Gastrocnemius medialis (tissue), 4 donors: ENCODE data around the gene ARID4A. TPM values are rescaled to one million over a fixed set of nuclear protein-coding genes. Genes with fewer than 3 reads are reported as not detected.

Experiments used
- ATAC-seq, 2 donors: fragments of 150-250 bp; one replicate each; pipeline ENCODE4 v1.9.1; 2016
- DNase-seq, 2 donors: peaks; one replicate each; pipeline ENCODE4 v3.0.0-alpha.2; 2019
- H3K27ac ChIP-seq, 4 donors: fragments of 200-600 bp; sonication (generic); 1 replicate in 1 of 4; 2 replicates in 3 of 4; pipeline ENCODE4 v1.5.1; 2016 to 2018; ENCODE audit warnings: mild to moderate bottlenecking in 2 of 4, moderate library complexity in 1 of 4
- H3K27me3 ChIP-seq, 3 donors: fragments of 200-600 bp; sonication (generic) in 2 of 3; 1 replicate in 1 of 3; 2 replicates in 2 of 3; pipeline versions ENCODE4 v1.5.1 to v1.6.0; 2016 to 2019; ENCODE audit warnings: mild to moderate bottlenecking in 1 of 3, moderate library complexity in 1 of 3
- H3K36me3 ChIP-seq, 2 donors: fragments of 200-600 bp; sonication (generic) in 1 of 2; one replicate each; pipeline ENCODE4 v1.5.1; 2017 to 2018
- H3K4me1 ChIP-seq, 2 donors: fragments of 200-600 bp; sonication (generic) in 1 of 2; one replicate each; pipeline ENCODE4 v1.5.1; 2016 to 2017; ENCODE audit warnings: mild to moderate bottlenecking in 2 of 2
- H3K4me3 ChIP-seq, 4 donors: fragments of 200-600 bp; sonication (generic) in 3 of 4; 1 replicate in 1 of 4; 2 replicates in 3 of 4; pipeline ENCODE4 v1.5.1; 2016 to 2019; ENCODE audit warnings: mild to moderate bottlenecking in 2 of 4
- H3K9me3 ChIP-seq, 3 donors: fragments of 200-600 bp; sonication (generic) in 2 of 3; 1 replicate in 1 of 3; 2 replicates in 2 of 3; pipeline ENCODE4 v1.5.1; 2016 to 2019
- CTCF ChIP-seq, 5 experiments: fragments of 450-650 bp in 3 of 5; fragments of 200-600 bp in 2 of 5; sonication (generic) in 2 of 5; IDR thresholded peaks in 4 of 5; conservative IDR thresholded peaks in 1 of 5; 1 replicate in 4 of 5; 2 replicates in 1 of 5; pipeline ENCODE4 v1.5.1; 2016 to 2019; ENCODE audit warnings: antibody characterized with exemption in 5 of 5, mild to moderate bottlenecking in 3 of 5, moderate library complexity in 3 of 5
- POLR2A ChIP-seq, 2 donors: fragments of 450-650 bp; IDR thresholded peaks; one replicate each; pipeline ENCODE4 v1.6.1; 2017; ENCODE audit warnings: antibody characterized with exemption in 2 of 2, mild to moderate bottlenecking in 2 of 2, moderate library complexity in 2 of 2
- in situ Hi-C, 4 donors: fragments of 200-750 bp; cut with MboI; loops; one replicate each; pipeline versions ENCODE4 v1.15.0 to v1.8.0; 2017; ENCODE audit warnings: low sequenced_read_pairs in 4 of 4
- intact Hi-C: fragments of 100-400 bp; cut with DNase I; formaldehyde crosslinking; loops from one replicate; pipeline ENCODE4 v1.15.1; 2023; ENCODE audit warnings: low total_unique reads
- total RNA-seq, 4 donors: library from RNA; depleted of rRNA; stranded (reverse); fragments of >200 nt; gene quantifications; one replicate each; pipeline versions ENCODE4 v1.1.0 to v1.2.3, GENCODE V29; 2016

The ARID4A gene
- total RNA-seq, 4 donors from 2014 or later = 6.6 to 10.5 (median 7.1) TPM

- Histone ChIP-seq H3K9me3 (no peaks in the 10 kb centered on the region), H3K4me3 (no peak overlapping the region), H3K27ac (no peak overlapping the region), H3K27me3 (no peaks in the 10 kb centered on the region), H3K36me3 (no peaks in the 10 kb centered on the region), H3K4me1 (peaks cover 0 to 4% of the 10 kb centered on the region in 2 donors)
- no peak for DNase-seq
- TF ChIP-seq POLR2A (IDR thresholded peaks at IDR 0.05) (no peak), CTCF (IDR thresholded peaks at IDR 0.05 in 4 of 5, conservative IDR thresholded peaks at IDR 0.05 in 1 of 5) (no peak)
- ATAC-seq = no peak
- in situ Hi-C loops = loop anchor here in 2 of 4 donors (10.0 to 25.0 kb wide), 2 partner anchors 287 to 294 kb away; no protein-coding TSS in a partner anchor
- intact Hi-C loops = loop anchor here (10.0 kb wide), 1 partner anchor 294 kb away; no protein-coding TSS in a partner anchor
These were observed 100.5 kb downstream of the ARID4A start for GRCh38 chr14:58398895-58399294.

GRCh38 chr14:58401587-58401986, 103.2 kb downstream of the ARID4A start:
- no peaks in the 10 kb centered on the region for H3K9me3 ChIP-seq
- H3K36me3 ChIP-seq = peaks cover 0 to 6% of the 10 kb centered on the region in 2 donors
- ATAC-seq = no peak
- no peaks in the 10 kb centered on the region for H3K27me3 ChIP-seq
- DNase-seq = no peak
- H3K4me3 ChIP-seq = no peak overlapping the region
- intact Hi-C loops = no loop called here
- no peak overlapping the region for H3K27ac ChIP-seq
- in situ Hi-C loops = no loop called here
- TF ChIP-seq CTCF (IDR thresholded peaks at IDR 0.05 in 4 of 5, conservative IDR thresholded peaks at IDR 0.05 in 1 of 5) = no peak
- TF ChIP-seq POLR2A (IDR thresholded peaks at IDR 0.05) = no peak
- H3K4me1 ChIP-seq = no peaks in the 10 kb centered on the region

GRCh38 chr14:58408681-58409215, 110.4 kb downstream of the ARID4A start:
- intact Hi-C loops = no loop called here
- in situ Hi-C loops = no loop called here
- DNase-seq (no peak), ATAC-seq (no peak)
- Histone ChIP-seq H3K27ac (no peak overlapping the region), H3K36me3 (peaks cover 0 to 70% of the 10 kb centered on the region in 2 donors), H3K4me1 (no peaks in the 10 kb centered on the region), H3K4me3 (no peak overlapping the region), H3K27me3 (no peaks in the 10 kb centered on the region), H3K9me3 (no peaks in the 10 kb centered on the region)
- TF ChIP-seq CTCF (IDR thresholded peaks at IDR 0.05 in 4 of 5, conservative IDR thresholded peaks at IDR 0.05 in 1 of 5) = no peak
- TF ChIP-seq POLR2A (IDR thresholded peaks at IDR 0.05) = no peak

DNA sequence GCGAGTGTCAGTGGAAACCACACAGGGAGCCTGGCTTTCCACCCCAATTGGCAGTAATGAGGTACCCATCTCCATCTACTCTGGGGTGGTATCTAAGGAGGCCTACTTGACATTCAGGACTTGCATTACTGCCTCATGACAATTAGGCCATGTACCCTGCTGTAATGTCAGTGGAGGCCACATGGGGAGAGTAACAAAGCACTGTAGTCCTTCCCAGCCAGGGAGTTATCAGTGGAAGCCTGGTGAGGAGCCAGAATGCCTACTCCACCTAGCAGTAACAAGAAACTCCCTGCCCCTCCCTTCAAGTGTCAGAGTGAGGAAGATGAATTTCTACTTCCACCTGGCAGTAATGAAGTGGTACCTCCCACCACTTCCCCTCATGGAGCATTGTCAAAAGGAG, 116.5 kb downstream of the ARID4A start:
- Histone ChIP-seq H3K27me3 (no peaks in the 10 kb centered on the region), H3K4me1 (peaks cover 0 to 4% of the 10 kb centered on the region in 2 donors), H3K27ac (no peak overlapping the region), H3K9me3 (no peaks in the 10 kb centered on the region), H3K36me3 (peaks cover 0 to 59% of the 10 kb centered on the region in 2 donors), H3K4me3 (no peak overlapping the region)
- in situ Hi-C loops = no loop called here
- TF ChIP-seq POLR2A (IDR thresholded peaks at IDR 0.05) (no peak), CTCF (IDR thresholded peaks at IDR 0.05 in 4 of 5, conservative IDR thresholded peaks at IDR 0.05 in 1 of 5) (no peak)
- no peak for ATAC-seq
- intact Hi-C loops = no loop called here
- DNase-seq = no peak
